UCSD-AML1 (cell line): ENCODE results near the gene ZNF679.
"Not testable (repeated sequence)": the region's sequence is repeated elsewhere in the genome, so short reads cannot be mapped to it uniquely, and the experiment has no call there.

Source experiments
- DNase-seq: peaks from one replicate; lab custom pipeline; 2025; ENCODE audit not compliant: unreplicated experiment; lab: John Stamatoyannopoulos, UW

Gene ZNF679

GRCh38 chr7:64310426-64310825, 82.2 kb downstream of the ZNF679 start:
- DNase-seq: no peak

GRCh38 chr7:64312826-64313225, 84.6 kb downstream of the ZNF679 start:
- DNase-seq: no peak

- peak; percentile 70 for DNase-seq
Measured at GRCh38 chr7:64313740-64314491, 85.6 kb downstream of the ZNF679 start, which contains the start of gene ZNF736. Gene ZNF736, plus strand, starts transcription at chr7:64313961. Its CDS starts 190 bp downstream, at chr7:64314151.

GRCh38 chr7:64314566-64314965, 86.3 kb downstream of the ZNF679 start:
- no peak for DNase-seq

- not testable (repeated sequence) for DNase-seq
Measured at GRCh38 chr7:64316031-64316742, 87.9 kb downstream of the ZNF679 start.
